ENCODE measurements around the gene SLC12A5.

Gene SLC12A5

GRCh38 chr20:46085179-46085851 lies 56.3 kb downstream of the SLC12A5 start (continued):
- TF ChIP-seq ZBTB21 (tag by site-specific recombination; IDR thresholded peaks at IDR 0.05) (peak; percentile 81), ZNF140 (tag by site-specific recombination; IDR thresholded peaks at IDR 0.05) (no peak), ZNF169 (tag by site-specific recombination; IDR thresholded peaks at IDR 0.05) (no peak), ZNF488 (tag by site-specific recombination; IDR thresholded peaks at IDR 0.05) (peak; percentile 87; the same call in 1 of the 2 replicates), ZEB2 (tag by site-specific recombination; IDR thresholded peaks at IDR 0.05) (peak; percentile 98), ZNF423 (tag by site-specific recombination; IDR thresholded peaks at IDR 0.05) (no peak), SP7 (tag by site-specific recombination; IDR thresholded peaks at IDR 0.05) (peak; percentile 100), SCRT2 (tag by site-specific recombination; IDR thresholded peaks at IDR 0.05) (peak; percentile 28; the same call in 1 of the 2 replicates), ZNF610 (tag by site-specific recombination; IDR thresholded peaks at IDR 0.05; ENCODE audit: borderline replicate concordance) (peak; percentile 84), ZNF830 (tag by site-specific recombination; IDR thresholded peaks at IDR 0.05; ENCODE audit: low read depth) (no peak), ZNF664 (tag by site-specific recombination; IDR thresholded peaks at IDR 0.05) (peak; percentile 96), ZNF121 (tag by site-specific recombination; IDR thresholded peaks at IDR 0.05) (no peak), ZNF707 (tag by site-specific recombination; IDR thresholded peaks at IDR 0.05) (peak; percentile 92), ZBTB8A (tag by site-specific recombination; IDR thresholded peaks at IDR 0.05) (peak; percentile 94), ZNF175 (tag by site-specific recombination; IDR thresholded peaks at IDR 0.05) (no peak), ZNF2 (tag by site-specific recombination; IDR thresholded peaks at IDR 0.05) (peak; percentile 86; the same call in 1 of the 2 replicates), ZNF785 (tag by site-specific recombination; IDR thresholded peaks at IDR 0.05) (no peak), KLF9 (tag by site-specific recombination; IDR thresholded peaks at IDR 0.05; ENCODE audit: low read depth) (peak; percentile 62), BCL6B (tag by site-specific recombination; IDR thresholded peaks at IDR 0.05) (peak; percentile 40; the same call in 1 of the 2 replicates), ZNF701 (tag by site-specific recombination; IDR thresholded peaks at IDR 0.05) (no peak), ZNF416 (tag by site-specific recombination; IDR thresholded peaks at IDR 0.05) (no peak), ZNF670 (tag by site-specific recombination; IDR thresholded peaks at IDR 0.05; ENCODE audit: low read depth) (no peak), YY2 (tag by site-specific recombination; IDR thresholded peaks at IDR 0.05) (peak; percentile 72), ZBTB1 (tag by site-specific recombination; IDR thresholded peaks at IDR 0.05) (peak; percentile 99), ZNF354C (tag by site-specific recombination; IDR thresholded peaks at IDR 0.05; ENCODE audit: borderline replicate concordance, low read depth) (no peak), ZFP3 (tag by site-specific recombination; IDR thresholded peaks at IDR 0.05; ENCODE audit: low read depth) (no peak; the same call in 1 of the 2 replicates), KLF8 (tag by site-specific recombination; IDR thresholded peaks at IDR 0.05) (peak; percentile 97), ZIC2 (tag by site-specific recombination; IDR thresholded peaks at IDR 0.05) (peak; percentile 70), GFI1B (tag by site-specific recombination; IDR thresholded peaks at IDR 0.05) (peak; percentile 39; the same call in 1 of the 2 replicates), ZNF341 (tag by site-specific recombination; IDR thresholded peaks at IDR 0.05; ENCODE audit: low read depth) (no peak; the same call in 1 of the 2 replicates), WT1 (tag by site-specific recombination; IDR thresholded peaks at IDR 0.05) (peak; percentile 99)
- TF ChIP-seq, protein P1, sequence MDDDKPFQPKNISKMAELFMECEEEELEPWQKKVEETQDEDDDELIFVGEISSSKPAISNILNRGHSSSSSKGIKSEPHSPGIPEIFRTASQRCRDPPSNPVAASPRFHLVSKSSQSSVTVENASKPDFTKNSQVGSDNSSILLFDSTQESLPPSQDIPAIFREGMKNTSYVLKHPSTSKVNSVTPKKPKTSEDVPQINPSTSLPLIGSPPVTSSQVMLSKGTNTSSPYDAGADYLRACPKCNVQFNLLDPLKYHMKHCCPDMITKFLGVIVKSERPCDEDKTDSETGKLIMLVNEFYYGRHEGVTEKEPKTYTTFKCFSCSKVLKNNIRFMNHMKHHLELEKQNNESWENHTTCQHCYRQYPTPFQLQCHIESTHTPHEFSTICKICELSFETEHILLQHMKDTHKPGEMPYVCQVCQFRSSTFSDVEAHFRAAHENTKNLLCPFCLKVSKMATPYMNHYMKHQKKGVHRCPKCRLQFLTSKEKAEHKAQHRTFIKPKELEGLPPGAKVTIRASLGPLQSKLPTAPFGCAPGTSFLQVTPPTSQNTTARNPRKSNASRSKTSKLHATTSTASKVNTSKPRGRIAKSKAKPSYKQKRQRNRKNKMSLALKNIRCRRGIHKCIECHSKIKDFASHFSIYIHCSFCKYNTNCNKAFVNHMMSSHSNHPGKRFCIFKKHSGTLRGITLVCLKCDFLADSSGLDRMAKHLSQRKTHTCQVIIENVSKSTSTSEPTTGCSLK (tag by site-specific recombination; IDR thresholded peaks at IDR 0.05): no peak
- TF ChIP-seq, protein P2, sequence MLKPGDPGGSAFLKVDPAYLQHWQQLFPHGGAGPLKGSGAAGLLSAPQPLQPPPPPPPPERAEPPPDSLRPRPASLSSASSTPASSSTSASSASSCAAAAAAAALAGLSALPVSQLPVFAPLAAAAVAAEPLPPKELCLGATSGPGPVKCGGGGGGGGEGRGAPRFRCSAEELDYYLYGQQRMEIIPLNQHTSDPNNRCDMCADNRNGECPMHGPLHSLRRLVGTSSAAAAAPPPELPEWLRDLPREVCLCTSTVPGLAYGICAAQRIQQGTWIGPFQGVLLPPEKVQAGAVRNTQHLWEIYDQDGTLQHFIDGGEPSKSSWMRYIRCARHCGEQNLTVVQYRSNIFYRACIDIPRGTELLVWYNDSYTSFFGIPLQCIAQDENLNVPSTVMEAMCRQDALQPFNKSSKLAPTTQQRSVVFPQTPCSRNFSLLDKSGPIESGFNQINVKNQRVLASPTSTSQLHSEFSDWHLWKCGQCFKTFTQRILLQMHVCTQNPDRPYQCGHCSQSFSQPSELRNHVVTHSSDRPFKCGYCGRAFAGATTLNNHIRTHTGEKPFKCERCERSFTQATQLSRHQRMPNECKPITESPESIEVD (tag by site-specific recombination; IDR thresholded peaks at IDR 0.05): peak; percentile 95
- TF ChIP-seq, protein P3, sequence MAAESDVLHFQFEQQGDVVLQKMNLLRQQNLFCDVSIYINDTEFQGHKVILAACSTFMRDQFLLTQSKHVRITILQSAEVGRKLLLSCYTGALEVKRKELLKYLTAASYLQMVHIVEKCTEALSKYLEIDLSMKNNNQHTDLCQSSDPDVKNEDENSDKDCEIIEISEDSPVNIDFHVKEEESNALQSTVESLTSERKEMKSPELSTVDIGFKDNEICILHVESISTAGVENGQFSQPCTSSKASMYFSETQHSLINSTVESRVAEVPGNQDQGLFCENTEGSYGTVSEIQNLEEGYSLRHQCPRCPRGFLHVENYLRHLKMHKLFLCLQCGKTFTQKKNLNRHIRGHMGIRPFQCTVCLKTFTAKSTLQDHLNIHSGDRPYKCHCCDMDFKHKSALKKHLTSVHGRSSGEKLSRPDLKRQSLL (tag by site-specific recombination; IDR thresholded peaks at IDR 0.05): no peak; the same call in 1 of the 2 replicates
- TF ChIP-seq, protein P4, sequence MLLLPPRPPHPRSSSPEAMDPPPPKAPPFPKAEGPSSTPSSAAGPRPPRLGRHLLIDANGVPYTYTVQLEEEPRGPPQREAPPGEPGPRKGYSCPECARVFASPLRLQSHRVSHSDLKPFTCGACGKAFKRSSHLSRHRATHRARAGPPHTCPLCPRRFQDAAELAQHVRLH (tag by site-specific recombination; IDR thresholded peaks at IDR 0.05): no peak
